Common myeloid progenitor, CD34-positive (primary cell): Measurements from ENCODE around the gene FCN3.

Experiments
- CTCF ChIA-PET: fragments of 350-600 bp; sonication (Branson Sonifier 250); formaldehyde crosslinking; loops from one replicate; lab custom pipeline; 2021; ENCODE audit warnings: antibody characterized with exemption; lab: Charles Lee
- POLR2A ChIA-PET: fragments of 350-600 bp; sonication (Branson Sonifier 250); formaldehyde crosslinking; loops from one replicate; lab custom pipeline; 2021; ENCODE audit warnings: antibody characterized with exemption; lab: Charles Lee
- DNase-seq, 3 donors: peaks; one replicate each; pipeline versions ENCODE4 v3.0.0 to v3.0.0-alpha.2; 2013
- H3K27ac ChIP-seq, 2 experiments: 1 replicate in 1 of 2; 2 replicates in 1 of 2; pipeline ENCODE4 v1.7.0; 2013; ENCODE audit warnings: inconsistent platforms in 2 of 2, low read length in 2 of 2, mild to moderate bottlenecking in 2 of 2, low read depth in 1 of 2, moderate library complexity in 1 of 2; ENCODE audit not compliant: severe bottlenecking in 2 of 2, insufficient read depth in 1 of 2, poor library complexity in 1 of 2
- H3K27me3 ChIP-seq, 5 experiments: replicated peaks in 2 of 5; 1 replicate in 3 of 5; 2 replicates in 2 of 5; pipeline versions ENCODE4 v1.6.1 to v1.7.0; 2013; ENCODE audit warnings: low read length in 4 of 5, mild to moderate bottlenecking in 2 of 5, moderate library complexity in 2 of 5, inconsistent platforms in 1 of 5; ENCODE audit not compliant: insufficient read depth in 5 of 5, control insufficient read depth in 4 of 5
- H3K36me3 ChIP-seq, 4 experiments: 1 replicate in 2 of 4; 2 replicates in 2 of 4; pipeline versions ENCODE4 v1.6.1 to v1.7.0; 2013; ENCODE audit warnings: low read length in 3 of 4, control low read depth in 1 of 4, mild to moderate bottlenecking in 1 of 4; ENCODE audit not compliant: control insufficient read depth in 4 of 4, insufficient read depth in 4 of 4
- H3K4me1 ChIP-seq, 4 experiments: 1 replicate in 3 of 4; 2 replicates in 1 of 4; pipeline versions ENCODE4 v1.6.1 to v1.7.1; 2013; ENCODE audit warnings: low read length in 3 of 4, mild to moderate bottlenecking in 3 of 4, control low read depth in 1 of 4, inconsistent platforms in 1 of 4, moderate library complexity in 1 of 4; ENCODE audit not compliant: control insufficient read depth in 4 of 4, insufficient read depth in 4 of 4; ENCODE audit errors: control extremely low read depth in 1 of 4
- H3K4me3 ChIP-seq, 7 experiments: 1 replicate in 4 of 7; 2 replicates in 3 of 7; pipeline versions ENCODE4 v1.5.1 to v1.7.0; 2013; ENCODE audit warnings: mild to moderate bottlenecking in 7 of 7, low read length in 6 of 7, moderate library complexity in 6 of 7, inconsistent platforms in 2 of 7, low read depth in 2 of 7, control low read depth in 1 of 7; ENCODE audit not compliant: insufficient read depth in 4 of 7, control insufficient read depth in 1 of 7; ENCODE audit errors: extremely low read depth in 1 of 7
- H3K9me3 ChIP-seq, 5 experiments: 1 replicate in 4 of 5; 2 replicates in 1 of 5; pipeline versions ENCODE4 v1.6.1 to v1.7.1; 2013; ENCODE audit warnings: low read length in 4 of 5, mild to moderate bottlenecking in 2 of 5, inconsistent platforms in 1 of 5, low read depth in 1 of 5, moderate library complexity in 1 of 5; ENCODE audit not compliant: control insufficient read depth in 4 of 5, insufficient read depth in 2 of 5; ENCODE audit errors: control extremely low read depth in 1 of 5
- WGBS: methylation state at CpG from one replicate; pipeline ENCODE4 v1.1.5; 2013; ENCODE audit not compliant: insufficient coverage; 5-methylcytosine and 5-hydroxymethylcytosine counted together

The FCN3 gene

DNA sequence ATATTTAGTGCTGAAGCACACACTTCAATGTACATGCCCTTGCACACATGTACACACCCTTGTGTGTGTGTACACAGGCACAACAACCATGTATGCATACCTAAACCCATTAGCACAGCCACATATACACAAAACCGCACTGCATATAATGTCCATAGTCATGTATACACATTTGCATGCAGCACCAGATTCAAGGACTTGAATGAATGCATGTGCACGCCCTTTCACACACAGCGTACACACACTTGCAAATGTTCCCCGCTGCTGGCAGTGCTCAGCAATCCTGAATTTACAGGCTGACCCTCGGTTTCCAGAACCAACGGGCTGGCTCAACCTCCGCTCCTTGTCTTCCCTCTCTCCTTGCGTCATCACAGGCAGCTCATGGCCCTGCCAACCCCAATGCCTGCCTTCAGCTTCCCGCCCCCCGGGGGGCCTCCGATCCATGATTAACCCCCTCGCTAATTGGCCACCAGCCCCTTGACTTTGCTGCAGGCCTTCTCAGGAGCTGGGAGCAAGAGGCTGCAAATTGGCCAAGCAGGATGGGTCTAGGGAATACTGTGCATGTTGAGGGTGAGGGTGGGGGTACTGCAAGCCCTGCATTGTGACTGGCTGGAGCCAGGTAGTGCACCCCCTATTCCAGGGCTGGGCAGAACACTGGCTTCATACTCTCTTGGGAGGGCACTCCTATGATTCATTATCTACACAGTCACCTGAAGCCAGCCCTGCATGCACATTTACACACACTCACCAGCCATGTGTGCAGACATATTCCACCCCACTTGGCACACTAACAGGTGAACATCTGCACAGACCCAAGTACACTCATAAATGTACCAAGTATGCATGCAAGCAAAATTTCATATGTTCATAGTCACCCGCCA lies 25.7 kb upstream of the FCN3 start:
- Histone ChIP-seq H3K9me3 (no peaks in the 10 kb centered on the region), H3K4me1 (peaks cover 12 to 47% (median 46%) of the 10 kb centered on the region in 4 experiments), H3K4me3 (no peak overlapping the region), H3K27me3 (no peaks in the 10 kb centered on the region), H3K27ac (no peak overlapping the region), H3K36me3 (peaks cover 0 to 9% (median 0%) of the 10 kb centered on the region in 4 experiments)
- ChIA-PET POLR2A (no interaction called here), CTCF (interaction anchor here (1.1 to 11.9 kb wide), 6 partner anchors 9 to 267 kb away, joined by 3 to 238 read pairs (median 6); partner anchors contain the start of genes AHDC1 and GPR3)
- 91% methylated on average over 13 of the region's 13 CpGs for WGBS
- DNase-seq = no peak

DNA sequence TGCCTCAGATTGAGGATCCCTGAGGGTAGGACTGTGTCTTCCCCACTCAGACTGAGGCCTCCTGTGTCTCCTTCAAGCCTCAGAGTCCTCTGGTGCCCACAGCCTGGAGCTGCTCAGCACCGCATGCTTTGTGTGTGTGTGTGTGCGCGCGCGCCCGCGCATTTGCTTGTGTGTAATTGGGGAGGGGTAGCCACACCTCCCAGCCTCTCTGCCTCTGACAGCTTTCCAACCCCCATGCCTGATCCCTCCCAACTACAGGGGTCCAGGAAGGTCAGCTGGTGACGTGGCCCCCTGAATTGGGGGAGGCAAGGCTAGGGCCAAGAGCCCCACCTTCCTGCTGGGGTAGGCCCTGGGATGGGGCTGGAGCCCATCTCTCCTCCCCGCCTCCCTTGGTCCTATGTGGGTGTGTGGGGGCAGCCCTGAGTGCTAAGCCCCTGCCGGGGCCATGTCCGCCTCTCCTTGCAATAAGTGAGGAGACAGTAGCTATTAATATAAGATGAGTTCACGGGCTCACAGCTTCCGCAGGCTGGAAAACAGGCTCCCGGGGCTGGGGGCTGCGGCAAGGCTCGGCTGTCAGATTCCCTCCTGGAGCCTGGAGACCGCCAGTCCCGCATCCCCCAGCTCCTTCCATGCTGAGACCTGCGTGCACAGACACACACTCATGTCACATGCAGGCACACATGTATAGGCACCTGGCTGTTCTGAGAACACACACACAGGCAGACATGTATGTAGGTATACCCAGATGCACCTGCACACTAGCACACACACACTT lies 24.8 kb upstream of the FCN3 start:
- 93% methylated on average over 3 of the region's 19 CpGs for WGBS
- H3K4me1 ChIP-seq = peaks cover 9 to 40% (median 37%) of the 10 kb centered on the region in 4 experiments
- DNase-seq = no peak
- no peak overlapping the region for H3K4me3 ChIP-seq
- peaks cover 0 to 5% (median 0%) of the 10 kb centered on the region in 4 experiments for H3K36me3 ChIP-seq
- POLR2A ChIA-PET = no interaction called here
- CTCF ChIA-PET = interaction anchor here (1.1 to 11.9 kb wide), 6 partner anchors 10 to 209 kb away, joined by 3 to 238 read pairs (median 20); partner anchors contain the start of gene AHDC1
- H3K27me3 ChIP-seq = no peaks in the 10 kb centered on the region
- no peaks in the 10 kb centered on the region for H3K9me3 ChIP-seq
- no peak overlapping the region for H3K27ac ChIP-seq

DNA sequence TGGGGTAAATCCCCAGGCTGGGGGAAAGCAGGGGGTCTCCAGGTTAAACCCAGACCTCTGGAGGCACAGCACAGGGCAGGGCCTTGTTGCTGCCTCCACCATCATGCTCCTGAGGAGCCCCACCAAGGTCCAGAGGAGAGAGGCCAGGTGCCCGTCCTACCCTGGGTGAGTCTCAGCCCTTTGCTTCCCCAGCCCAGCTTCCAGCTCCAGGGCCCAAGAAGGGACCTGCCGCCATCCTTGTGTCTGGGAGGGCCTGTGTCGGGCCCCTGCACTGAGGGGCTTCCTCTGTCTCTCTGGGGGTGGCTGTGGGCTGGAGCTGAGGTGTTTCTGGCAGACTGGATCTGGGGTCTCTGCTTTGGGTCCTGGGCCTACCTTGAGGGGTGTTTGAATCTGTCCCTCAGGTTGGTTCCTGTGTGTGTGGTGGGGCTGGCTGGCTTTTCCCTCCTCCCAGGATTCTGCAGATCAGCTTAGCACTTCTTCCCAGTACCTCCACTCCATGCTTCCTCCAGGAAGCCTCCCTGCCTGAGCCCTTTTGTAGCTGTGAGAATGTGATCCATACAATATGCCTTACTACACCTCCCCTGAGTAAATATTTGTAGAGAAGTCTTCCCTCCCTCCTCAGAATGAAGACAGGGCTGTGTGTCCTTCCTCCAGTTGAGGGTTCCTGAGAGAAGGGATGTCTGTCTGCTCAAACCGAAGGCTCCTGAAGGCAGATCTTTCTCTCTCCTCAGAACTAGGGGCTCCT lies 24.0 kb upstream of the FCN3 start:
- Histone ChIP-seq H3K4me3 (no peak overlapping the region), H3K36me3 (peaks cover 0 to 5% (median 0%) of the 10 kb centered on the region in 4 experiments), H3K9me3 (no peaks in the 10 kb centered on the region), H3K27ac (no peak overlapping the region), H3K27me3 (no peaks in the 10 kb centered on the region), H3K4me1 (peaks cover 5 to 32% (median 29%) of the 10 kb centered on the region in 4 experiments)
- ChIA-PET POLR2A (no interaction called here), CTCF (interaction anchor here (1.1 to 11.9 kb wide), 12 partner anchors 9 to 210 kb away, joined by 3 to 238 read pairs (median 7); partner anchors contain the start of genes AHDC1 and MAP3K6)
- DNase-seq = no peak
- WGBS = 100% methylated on average over 3 of the region's 4 CpGs

DNA sequence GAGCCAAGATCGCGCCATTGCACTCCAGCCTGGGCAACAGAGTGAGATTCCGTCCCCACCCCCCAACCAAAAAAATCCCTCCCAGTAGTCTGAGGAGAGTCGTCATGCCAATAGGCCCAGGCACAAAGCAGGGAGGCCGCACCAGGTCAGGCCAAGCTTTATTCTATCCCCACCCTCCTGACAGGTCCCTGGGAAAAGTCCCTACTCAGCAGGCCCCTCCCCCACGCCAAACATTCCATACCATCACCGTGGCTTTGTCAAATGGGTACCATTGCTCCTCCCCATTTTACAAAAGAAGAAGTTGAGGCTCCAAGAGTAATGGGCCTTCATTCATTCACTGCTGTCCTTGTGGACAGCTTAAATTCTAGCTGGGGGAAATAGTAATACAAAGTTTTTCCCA lies 23.1 kb upstream of the FCN3 start:
- DNase-seq = no peak
- no peaks in the 10 kb centered on the region for H3K9me3 ChIP-seq
- ChIA-PET CTCF (interaction anchor here (1.1 to 11.9 kb wide), 12 partner anchors 18 to 265 kb away, joined by 3 to 238 read pairs (median 7); partner anchors contain the start of genes AHDC1 and MAP3K6), POLR2A (no interaction called here)
- WGBS = 77% methylated on average over 4 of the region's 7 CpGs
- H3K4me1 ChIP-seq = peaks cover 3 to 28% (median 25%) of the 10 kb centered on the region in 4 experiments
- no peaks in the 10 kb centered on the region for H3K27me3 ChIP-seq
- H3K4me3 ChIP-seq = no peak overlapping the region
- no peak overlapping the region for H3K27ac ChIP-seq
- peaks cover 0 to 5% (median 0%) of the 10 kb centered on the region in 4 experiments for H3K36me3 ChIP-seq

DNA sequence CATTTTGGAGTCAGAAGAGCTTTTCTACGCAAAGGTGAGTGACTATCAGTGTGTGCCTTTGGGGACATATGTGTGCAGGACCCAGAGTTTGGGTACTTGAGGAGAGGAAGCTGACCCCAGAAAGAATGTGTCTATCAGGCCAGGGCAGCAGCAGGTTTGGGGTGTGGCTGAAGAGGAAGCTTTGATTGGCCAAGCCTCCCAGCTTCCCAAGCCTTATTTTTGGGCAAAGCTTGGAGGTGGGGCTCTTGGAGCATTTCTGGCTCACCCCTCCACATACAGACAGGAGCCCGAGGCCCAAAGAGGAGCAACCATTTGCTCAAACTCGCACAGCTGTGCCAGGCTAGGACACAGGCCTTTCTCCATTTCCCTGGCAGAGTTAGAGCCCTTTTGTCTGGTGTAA lies 22.5 kb upstream of the FCN3 start:
- no peak overlapping the region for H3K4me3 ChIP-seq
- no peak for DNase-seq
- no peaks in the 10 kb centered on the region for H3K36me3 ChIP-seq
- POLR2A ChIA-PET = no interaction called here
- no peaks in the 10 kb centered on the region for H3K27me3 ChIP-seq
- CTCF ChIA-PET = interaction anchor here (0.6 to 11.9 kb wide), 16 partner anchors 10 to 265 kb away, joined by 3 to 238 read pairs (median 4); partner anchors contain the start of genes AHDC1 and SYTL1
- no peak overlapping the region for H3K27ac ChIP-seq
- H3K4me1 ChIP-seq = peaks cover 2 to 25% (median 22%) of the 10 kb centered on the region in 4 experiments
- H3K9me3 ChIP-seq = no peaks in the 10 kb centered on the region
- 100% methylated on average over 3 of the region's 3 CpGs for WGBS

DNA sequence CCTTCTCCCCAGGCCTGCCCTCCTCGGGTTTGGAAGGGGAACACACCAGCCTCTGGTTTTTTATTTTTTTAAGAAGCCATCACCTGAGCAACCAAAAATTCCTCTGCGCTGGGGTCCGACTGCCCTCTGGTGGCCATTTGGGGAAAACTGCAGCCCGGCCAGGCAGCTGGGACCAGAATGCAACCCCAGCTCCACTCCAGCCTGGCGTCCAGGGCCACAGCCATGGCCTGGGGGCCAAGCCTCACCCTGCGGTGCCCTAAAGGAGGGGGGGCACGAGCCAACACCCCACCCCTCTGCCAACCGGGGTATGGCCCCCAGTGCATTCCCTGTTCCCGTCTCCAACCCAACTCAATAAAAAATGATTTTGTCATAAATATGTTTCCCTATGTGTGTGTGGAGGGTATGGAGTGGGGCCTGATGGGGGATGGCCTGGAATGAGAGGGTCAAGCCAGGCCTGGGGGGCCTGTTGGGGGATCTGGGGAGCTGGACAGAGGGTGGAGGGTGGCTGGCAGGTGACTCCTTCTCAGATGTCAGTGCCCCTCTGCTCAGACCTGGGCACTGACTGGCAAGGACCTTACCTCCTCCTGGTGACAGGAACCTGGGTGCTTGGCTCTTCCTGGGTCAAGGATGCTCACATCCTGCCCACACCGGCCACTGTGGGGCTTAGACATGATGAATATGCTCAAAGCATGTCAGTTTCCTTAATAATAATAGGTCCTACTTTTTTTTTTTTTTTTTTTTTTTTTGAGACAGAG lies 21.0 kb upstream of the FCN3 start:
- no peak overlapping the region for H3K4me3 ChIP-seq
- no peaks in the 10 kb centered on the region for H3K27me3 ChIP-seq
- no peaks in the 10 kb centered on the region for H3K36me3 ChIP-seq
- CTCF ChIA-PET = interaction anchor here (1.0 to 11.9 kb wide), 26 partner anchors 10 to 211 kb away, joined by 3 to 238 read pairs (median 6); partner anchors contain the start of genes MAP3K6, SYTL1 and TMEM222
- H3K4me1 ChIP-seq = peaks cover 2 to 25% (median 21%) of the 10 kb centered on the region in 4 experiments
- WGBS = 0% methylated on average over 3 of the region's 10 CpGs
- DNase-seq = peak; percentile 81 to 90 (median 85)
- no peaks in the 10 kb centered on the region for H3K9me3 ChIP-seq
- H3K27ac ChIP-seq = no peak overlapping the region
- POLR2A ChIA-PET = no interaction called here
